ENCODE data around the gene SRL.

Gene SRL

DNA sequence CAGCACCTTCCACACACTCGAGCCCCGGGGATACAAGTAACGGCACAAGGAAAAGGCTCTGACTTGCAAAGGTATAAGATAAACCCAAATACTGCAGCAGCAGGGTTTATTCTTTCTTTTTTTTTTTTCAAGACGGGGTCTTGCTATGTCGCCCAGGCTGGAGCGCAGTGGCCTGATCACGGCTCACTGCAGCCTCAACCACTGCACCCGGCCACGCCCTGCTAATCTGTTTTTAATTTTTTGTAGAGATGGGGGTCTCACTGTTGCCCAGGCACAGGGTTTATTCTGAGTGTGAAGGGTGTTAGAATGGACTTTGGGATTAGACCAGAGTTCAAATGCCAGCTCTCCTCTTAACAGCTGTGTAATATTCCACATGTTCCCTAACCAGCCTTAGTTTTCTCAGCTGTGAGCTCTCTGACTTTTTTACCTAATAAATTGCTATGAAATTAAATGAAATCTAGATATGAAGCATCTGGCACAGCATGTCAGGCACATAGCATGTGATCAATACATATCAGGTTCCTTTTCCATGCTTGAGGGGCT, 63.3 kb downstream of the SRL start:
- no peak overlapping the region for H3K4me3 ChIP-seq (ENCODE audit: low read length)
- no peaks in the 10 kb centered on the region for H4K20me1 ChIP-seq (ENCODE audit: control insufficient read depth, insufficient read depth, low read depth, low read length)
- no peaks in the 10 kb centered on the region for H3K9me3 ChIP-seq (ENCODE audit: control insufficient read depth, insufficient read depth, low read length)
- no peak overlapping the region for H3K4me2 ChIP-seq (ENCODE audit: low read length)
- no peak for TF ChIP-seq EZH2phosphoT487 (IDR thresholded peaks at IDR 0.05; ENCODE audit: borderline replicate concordance, low read length)
- TF ChIP-seq, protein P1, sequence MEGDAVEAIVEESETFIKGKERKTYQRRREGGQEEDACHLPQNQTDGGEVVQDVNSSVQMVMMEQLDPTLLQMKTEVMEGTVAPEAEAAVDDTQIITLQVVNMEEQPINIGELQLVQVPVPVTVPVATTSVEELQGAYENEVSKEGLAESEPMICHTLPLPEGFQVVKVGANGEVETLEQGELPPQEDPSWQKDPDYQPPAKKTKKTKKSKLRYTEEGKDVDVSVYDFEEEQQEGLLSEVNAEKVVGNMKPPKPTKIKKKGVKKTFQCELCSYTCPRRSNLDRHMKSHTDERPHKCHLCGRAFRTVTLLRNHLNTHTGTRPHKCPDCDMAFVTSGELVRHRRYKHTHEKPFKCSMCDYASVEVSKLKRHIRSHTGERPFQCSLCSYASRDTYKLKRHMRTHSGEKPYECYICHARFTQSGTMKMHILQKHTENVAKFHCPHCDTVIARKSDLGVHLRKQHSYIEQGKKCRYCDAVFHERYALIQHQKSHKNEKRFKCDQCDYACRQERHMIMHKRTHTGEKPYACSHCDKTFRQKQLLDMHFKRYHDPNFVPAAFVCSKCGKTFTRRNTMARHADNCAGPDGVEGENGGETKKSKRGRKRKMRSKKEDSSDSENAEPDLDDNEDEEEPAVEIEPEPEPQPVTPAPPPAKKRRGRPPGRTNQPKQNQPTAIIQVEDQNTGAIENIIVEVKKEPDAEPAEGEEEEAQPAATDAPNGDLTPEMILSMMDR (IDR thresholded peaks at IDR 0.05; ENCODE audit: low read depth, low read length, poor library complexity, severe bottlenecking), result no peak
- peaks cover 6% of the 10 kb centered on the region for H3K4me1 ChIP-seq (ENCODE audit: control insufficient read depth, low read length)
- H3K27me3 ChIP-seq (ENCODE audit: control insufficient read depth, low read length), result peaks cover 9% of the 10 kb centered on the region
- no peak overlapping the region for H3K27ac ChIP-seq (ENCODE audit: low read depth, low read length)
- no peaks in the 10 kb centered on the region; the same call in 1 of the 2 replicates for H3F3A ChIP-seq (ENCODE audit: control insufficient read depth, insufficient read depth)
- H3K9me2 ChIP-seq (replicated peaks; ENCODE audit: control insufficient read depth, low read length), result no peaks in the 10 kb centered on the region
- H3K79me2 ChIP-seq (ENCODE audit: control insufficient read depth, low read length), result no peaks in the 10 kb centered on the region
- H3K36me3 ChIP-seq (ENCODE audit: control insufficient read depth, low read length), result no peaks in the 10 kb centered on the region

DNA sequence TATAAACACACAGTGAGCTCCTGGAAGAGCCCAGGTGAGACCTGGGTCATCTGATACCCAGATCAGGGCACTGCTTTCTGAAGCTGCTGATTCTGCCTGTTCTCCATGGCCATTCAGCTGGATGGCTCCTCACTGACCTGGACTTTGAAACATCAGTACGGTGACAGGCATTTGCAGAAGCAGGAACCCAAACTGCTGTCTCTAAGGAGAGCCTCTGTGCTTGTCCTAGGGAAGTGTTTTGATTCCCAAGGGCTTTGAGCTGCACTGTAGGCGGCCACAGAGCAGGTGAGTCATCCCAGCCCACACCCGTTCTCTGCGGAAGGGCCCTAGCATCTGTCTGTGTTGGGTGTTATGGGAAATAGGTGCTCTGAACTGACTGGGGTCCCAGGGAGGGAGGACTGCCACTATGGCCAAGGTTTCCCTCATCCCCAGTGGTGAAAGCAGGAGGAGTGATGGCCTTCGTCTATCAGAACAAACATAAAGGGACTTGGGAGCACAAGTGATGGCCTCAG, 64.9 kb downstream of the SRL start:
- no peaks in the 10 kb centered on the region; the same call in 1 of the 2 replicates for H3F3A ChIP-seq (ENCODE audit: control insufficient read depth, insufficient read depth)
- H3K27me3 ChIP-seq (ENCODE audit: control insufficient read depth, low read length), result peaks cover 5% of the 10 kb centered on the region
- no peaks in the 10 kb centered on the region for H3K9me3 ChIP-seq (ENCODE audit: control insufficient read depth, insufficient read depth, low read length)
- TF ChIP-seq, protein P1 (IDR thresholded peaks at IDR 0.05; ENCODE audit: low read depth, low read length, poor library complexity, severe bottlenecking), result no peak
- no peak for TF ChIP-seq EZH2phosphoT487 (IDR thresholded peaks at IDR 0.05; ENCODE audit: borderline replicate concordance, low read length)
- H3K36me3 ChIP-seq (ENCODE audit: control insufficient read depth, low read length), result no peaks in the 10 kb centered on the region
- H3K4me1 ChIP-seq (ENCODE audit: control insufficient read depth, low read length), result no peaks in the 10 kb centered on the region; the same call in 1 of the 2 replicates
- H3K4me3 ChIP-seq (ENCODE audit: low read length), result no peak overlapping the region
- H4K20me1 ChIP-seq (ENCODE audit: control insufficient read depth, insufficient read depth, low read depth, low read length), result no peaks in the 10 kb centered on the region
- no peak overlapping the region for H3K27ac ChIP-seq (ENCODE audit: low read depth, low read length)
- no peaks in the 10 kb centered on the region for H3K9me2 ChIP-seq (replicated peaks; ENCODE audit: control insufficient read depth, low read length)
- no peaks in the 10 kb centered on the region for H3K79me2 ChIP-seq (ENCODE audit: control insufficient read depth, low read length)
- H3K4me2 ChIP-seq (ENCODE audit: low read length), result no peak overlapping the region

DNA sequence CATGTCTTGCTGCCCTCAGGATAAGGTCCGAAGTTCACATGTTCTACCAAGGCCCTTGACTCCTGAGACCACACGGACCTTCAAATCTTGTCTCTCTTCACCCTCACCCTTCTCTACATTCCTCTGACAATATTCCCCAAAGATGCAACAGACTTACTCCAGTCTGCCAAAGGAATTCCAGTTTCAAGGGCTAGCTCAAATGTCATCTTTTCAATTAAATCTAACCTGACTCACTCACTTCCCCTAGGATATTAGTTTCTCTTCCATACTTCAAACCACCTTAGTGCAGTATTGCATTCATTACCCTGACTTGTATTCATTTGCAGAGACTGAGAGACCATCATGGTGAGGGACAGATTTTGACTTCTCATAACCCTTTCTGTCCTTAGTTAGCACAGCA, 66.0 kb downstream of the SRL start:
- Histone ChIP-seq H3K4me2 (ENCODE audit: low read length) (no peak overlapping the region), H3K79me2 (ENCODE audit: control insufficient read depth, low read length) (no peaks in the 10 kb centered on the region), H3K27me3 (ENCODE audit: control insufficient read depth, low read length) (peaks cover 5% of the 10 kb centered on the region), H3K27ac (ENCODE audit: low read depth, low read length) (no peak overlapping the region), H3K9me3 (ENCODE audit: control insufficient read depth, insufficient read depth, low read length) (no peaks in the 10 kb centered on the region), H3K4me1 (ENCODE audit: control insufficient read depth, low read length) (no peaks in the 10 kb centered on the region; the same call in 1 of the 2 replicates), H3K36me3 (ENCODE audit: control insufficient read depth, low read length) (no peaks in the 10 kb centered on the region), H3K4me3 (ENCODE audit: low read length) (no peak overlapping the region), H4K20me1 (ENCODE audit: control insufficient read depth, insufficient read depth, low read depth, low read length) (no peaks in the 10 kb centered on the region), H3F3A (ENCODE audit: control insufficient read depth, insufficient read depth) (no peaks in the 10 kb centered on the region), H3K9me2 (replicated peaks; ENCODE audit: control insufficient read depth, low read length) (no peaks in the 10 kb centered on the region)
- TF ChIP-seq EZH2phosphoT487 (IDR thresholded peaks at IDR 0.05; ENCODE audit: borderline replicate concordance, low read length), result no peak
- TF ChIP-seq, protein P1 (IDR thresholded peaks at IDR 0.05; ENCODE audit: low read depth, low read length, poor library complexity, severe bottlenecking), result no peak

All from DOHH2 (cell line).